Osteocyte (in vitro differentiated cells): Measurements from ENCODE around the gene HMG20A. TPM values are rescaled to one million over a fixed set of nuclear protein-coding genes. Genes with fewer than 3 reads are reported as not detected.

Experiments
- DNase-seq: peaks from one replicate; pipeline ENCODE4 v3.0.0; 2021; ENCODE audit warnings: mixed read lengths; ENCODE audit not compliant: unreplicated experiment; ENCODE audit errors: extremely low spot score
- H3K27ac Mint-ChIP-seq: one replicate; pipeline ENCODE4 v1.8.0; 2021; ENCODE audit warnings: mild to moderate bottlenecking, mixed read lengths; ENCODE audit not compliant: unreplicated experiment
- H3K27me3 Mint-ChIP-seq: one replicate; pipeline ENCODE4 v1.8.0; 2021; ENCODE audit warnings: mixed read lengths; ENCODE audit not compliant: unreplicated experiment
- H3K36me3 Mint-ChIP-seq: one replicate; pipeline ENCODE4 v1.8.0; 2021; ENCODE audit warnings: mixed read lengths; ENCODE audit not compliant: unreplicated experiment
- H3K4me1 Mint-ChIP-seq: one replicate; pipeline ENCODE4 v1.8.0; 2021; ENCODE audit warnings: mixed read lengths; ENCODE audit not compliant: unreplicated experiment
- H3K4me3 Mint-ChIP-seq: one replicate; pipeline ENCODE4 v1.8.0; 2021; ENCODE audit warnings: mild to moderate bottlenecking, moderate library complexity, mixed read lengths; ENCODE audit not compliant: unreplicated experiment
- H3K9me3 Mint-ChIP-seq: one replicate; pipeline ENCODE4 v1.8.0; 2021; ENCODE audit warnings: mixed read lengths; ENCODE audit not compliant: unreplicated experiment
- CTCF ChIP-seq: fragments of 200-600 bp; sonication (generic); IDR thresholded peaks from 2 replicates; pipeline ENCODE4 v1.5.0; 2021; ENCODE audit warnings: antibody characterized with exemption, mild to moderate bottlenecking, moderate library complexity
- total RNA-seq: library from RNA; stranded (reverse); gene quantifications from 2 replicates; pipeline ENCODE4 v1.2.1, GENCODE V29; 2021

The HMG20A gene
- total RNA-seq, 1 donor from 2014 or later = 49.5 TPM

- Mint-ChIP-seq H3K4me1 (peaks cover 11% of the 10 kb centered on the region), H3K27ac (no peak overlapping the region), H3K9me3 (no peaks in the 10 kb centered on the region), H3K4me3 (no peak overlapping the region), H3K27me3 (no peaks in the 10 kb centered on the region), H3K36me3 (no peaks in the 10 kb centered on the region)
- no peak for TF ChIP-seq CTCF
- no peak for DNase-seq
Measured at GRCh38 chr15:77521206-77521605, 100.5 kb downstream of the HMG20A start.

- Mint-ChIP-seq H3K9me3 (no peaks in the 10 kb centered on the region), H3K27me3 (no peaks in the 10 kb centered on the region), H3K36me3 (no peaks in the 10 kb centered on the region), H3K27ac (no peak overlapping the region), H3K4me1 (peaks cover 39% of the 10 kb centered on the region), H3K4me3 (no peak overlapping the region)
- TF ChIP-seq CTCF = no peak
- DNase-seq = no peak
Measured at GRCh38 chr15:77525400-77525811, 104.7 kb downstream of the HMG20A start.

GRCh38 chr15:77525907-77526594 lies 105.4 kb downstream of the HMG20A start:
- no peak for DNase-seq
- H3K27ac Mint-ChIP-seq = peak overlapping the region; percentile 65
- H3K36me3 Mint-ChIP-seq = peaks cover under 1% of the 10 kb centered on the region
- H3K4me1 Mint-ChIP-seq = peaks cover 43% of the 10 kb centered on the region
- H3K27me3 Mint-ChIP-seq = no peaks in the 10 kb centered on the region
- no peak for TF ChIP-seq CTCF
- no peak overlapping the region for H3K4me3 Mint-ChIP-seq
- H3K9me3 Mint-ChIP-seq = peaks cover 3% of the 10 kb centered on the region

GRCh38 chr15:77526595-77527163 lies 106.0 kb downstream of the HMG20A start:
- H3K4me3 Mint-ChIP-seq = no peak overlapping the region
- DNase-seq = no peak
- peaks cover 3% of the 10 kb centered on the region for H3K9me3 Mint-ChIP-seq
- peak overlapping the region; percentile 87 for H3K27ac Mint-ChIP-seq
- H3K27me3 Mint-ChIP-seq = no peaks in the 10 kb centered on the region
- H3K4me1 Mint-ChIP-seq = peaks cover 43% of the 10 kb centered on the region
- peaks cover 4% of the 10 kb centered on the region for H3K36me3 Mint-ChIP-seq
- TF ChIP-seq CTCF = no peak

- H3K27ac Mint-ChIP-seq = peak overlapping the region; percentile 87
- H3K9me3 Mint-ChIP-seq = peaks cover 3% of the 10 kb centered on the region
- H3K36me3 Mint-ChIP-seq = peaks cover 4% of the 10 kb centered on the region
- DNase-seq = peak; percentile 89
- TF ChIP-seq CTCF = no peak
- no peaks in the 10 kb centered on the region for H3K27me3 Mint-ChIP-seq
- H3K4me1 Mint-ChIP-seq = peaks cover 43% of the 10 kb centered on the region
- H3K4me3 Mint-ChIP-seq = no peak overlapping the region
Measured at GRCh38 chr15:77527164-77527778, 106.6 kb downstream of the HMG20A start.
